Measurements from ENCODE around the gene KIAA0825.
"Not testable (repeated sequence)": the region's sequence is repeated elsewhere in the genome, so short reads cannot be mapped to it uniquely, and the experiment has no call there.

Gene KIAA0825

GRCh38 chr5:94181895-94182294 lies 436.5 kb downstream of the KIAA0825 start:
- H3K36me3 Mint-ChIP-seq = peaks cover under 1% of the 10 kb centered on the region
- peaks cover 2% of the 10 kb centered on the region for H3K27me3 Mint-ChIP-seq
- H3K4me3 Mint-ChIP-seq = no peak overlapping the region
- no peak overlapping the region for H3K27ac Mint-ChIP-seq
- no peaks in the 10 kb centered on the region for H3K4me1 Mint-ChIP-seq (ENCODE audit: low read depth)
- no peaks in the 10 kb centered on the region for H3K9me3 Mint-ChIP-seq (ENCODE audit: low read depth)

DNA sequence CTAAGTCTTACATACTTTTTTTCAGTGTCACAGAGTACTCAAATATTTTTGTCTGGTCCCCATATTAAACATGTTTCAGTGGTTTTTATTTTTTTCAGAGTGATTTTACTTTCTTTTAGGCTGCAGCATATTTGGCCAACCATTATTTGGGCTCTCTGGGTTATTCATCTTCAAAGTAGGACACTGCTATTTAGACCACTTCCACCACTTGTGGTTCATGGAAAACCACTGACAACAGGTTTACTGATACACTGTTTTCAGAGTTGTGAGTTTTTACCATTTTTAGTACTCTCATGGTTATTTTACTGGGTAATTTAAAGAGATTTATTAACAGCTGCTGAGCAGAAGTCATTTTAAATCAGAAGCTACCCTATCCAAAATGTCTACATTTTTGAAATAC lies 437.6 kb downstream of the KIAA0825 start:
- H3K9me3 Mint-ChIP-seq (ENCODE audit: low read depth) = no peaks in the 10 kb centered on the region
- no peaks in the 10 kb centered on the region for H3K27me3 Mint-ChIP-seq
- no peaks in the 10 kb centered on the region for H3K36me3 Mint-ChIP-seq
- no peak overlapping the region for H3K4me3 Mint-ChIP-seq
- H3K4me1 Mint-ChIP-seq (ENCODE audit: low read depth) = no peaks in the 10 kb centered on the region
- no peak overlapping the region for H3K27ac Mint-ChIP-seq

- Mint-ChIP-seq H3K4me3 (no peak overlapping the region), H3K4me1 (ENCODE audit: low read depth) (no peaks in the 10 kb centered on the region), H3K27ac (no peak overlapping the region), H3K27me3 (no peaks in the 10 kb centered on the region), H3K36me3 (peaks cover 3% of the 10 kb centered on the region), H3K9me3 (ENCODE audit: low read depth) (no peaks in the 10 kb centered on the region)
Observed at GRCh38 chr5:94175912-94176311, 442.5 kb downstream of the KIAA0825 start.

DNA sequence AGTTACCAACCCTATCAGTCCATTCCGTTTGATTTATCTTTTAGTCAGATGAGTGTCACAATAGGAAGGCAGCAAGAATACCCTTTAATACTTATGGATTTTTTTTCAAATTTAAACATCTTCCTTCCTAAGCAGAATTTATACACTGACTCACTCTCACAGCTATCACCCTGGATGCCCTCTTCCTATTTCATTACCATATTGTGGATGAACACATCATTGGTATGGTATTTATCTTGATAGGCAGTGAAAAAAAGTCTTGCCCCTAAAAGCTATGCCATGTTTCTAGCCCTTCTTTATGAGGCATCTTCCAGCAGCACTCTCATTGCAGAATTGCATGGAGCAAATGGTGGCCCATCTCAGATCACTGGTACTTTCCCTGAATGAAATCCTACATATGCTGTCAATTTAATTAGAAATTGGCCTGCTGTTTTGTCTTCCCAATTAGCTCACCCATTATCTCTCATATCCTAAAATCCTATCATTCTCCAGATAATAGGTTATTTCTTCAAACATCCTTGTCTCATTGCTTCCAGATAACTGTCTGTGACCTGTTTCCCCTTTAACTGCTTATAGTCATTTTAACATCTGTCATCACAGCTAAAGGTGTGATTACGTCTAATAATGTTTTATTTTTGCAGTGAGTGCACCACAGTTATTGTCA lies 443.5 kb downstream of the KIAA0825 start:
- Mint-ChIP-seq H3K27me3 (no peaks in the 10 kb centered on the region), H3K36me3 (peaks cover 3% of the 10 kb centered on the region), H3K4me1 (ENCODE audit: low read depth) (no peaks in the 10 kb centered on the region), H3K9me3 (ENCODE audit: low read depth) (no peaks in the 10 kb centered on the region), H3K27ac (no peak overlapping the region), H3K4me3 (no peak overlapping the region)

GRCh38 chr5:94173100-94173499 lies 445.3 kb downstream of the KIAA0825 start:
- no peaks in the 10 kb centered on the region for H3K9me3 Mint-ChIP-seq (ENCODE audit: low read depth)
- H3K4me1 Mint-ChIP-seq (ENCODE audit: low read depth) = no peaks in the 10 kb centered on the region
- no peaks in the 10 kb centered on the region for H3K27me3 Mint-ChIP-seq
- peaks cover 3% of the 10 kb centered on the region for H3K36me3 Mint-ChIP-seq
- H3K4me3 Mint-ChIP-seq = no peak overlapping the region
- H3K27ac Mint-ChIP-seq = no peak overlapping the region

- not testable (repeated sequence) for H3K4me3 Mint-ChIP-seq; H3K27ac Mint-ChIP-seq; H3K36me3 Mint-ChIP-seq; H3K4me1 Mint-ChIP-seq (ENCODE audit: low read depth); H3K27me3 Mint-ChIP-seq; H3K9me3 Mint-ChIP-seq (ENCODE audit: low read depth)
Observed at GRCh38 chr5:94171070-94171469, 447.3 kb downstream of the KIAA0825 start.

- H3K36me3 Mint-ChIP-seq = not testable (repeated sequence)
Observed at GRCh38 chr5:94170158-94170557, 448.2 kb downstream of the KIAA0825 start.

DNA sequence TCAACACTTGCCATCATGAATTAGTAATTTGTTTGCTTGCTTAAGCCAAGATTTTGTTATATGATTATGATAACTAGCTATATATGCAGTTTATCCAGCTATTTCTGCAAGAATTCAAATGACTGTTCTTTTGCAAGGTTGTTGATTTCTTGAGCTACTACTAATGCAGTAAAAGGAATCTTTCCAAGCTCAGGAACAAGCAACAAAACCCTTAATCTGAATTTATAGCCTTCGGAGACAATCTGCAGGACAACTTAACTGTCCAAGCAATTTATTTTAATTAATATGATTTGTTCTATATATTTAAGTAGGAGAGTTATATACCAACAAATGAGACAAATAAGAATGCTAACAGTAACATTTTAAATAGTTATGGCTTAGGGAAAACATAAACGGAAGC lies 450.3 kb downstream of the KIAA0825 start:
- Mint-ChIP-seq H3K27me3 (no peaks in the 10 kb centered on the region), H3K27ac (no peak overlapping the region)

More at GRCh38 chr5:94170158-94170557, 448.2 kb downstream of the KIAA0825 start:
- not testable (repeated sequence) for H3K27me3 Mint-ChIP-seq; H3K9me3 Mint-ChIP-seq (ENCODE audit: low read depth); H3K4me1 Mint-ChIP-seq (ENCODE audit: low read depth); H3K4me3 Mint-ChIP-seq; H3K27ac Mint-ChIP-seq

GRCh38 chr5:94161801-94162200 lies 456.6 kb downstream of the KIAA0825 start:
- Mint-ChIP-seq H3K4me1 (ENCODE audit: low read depth) (no peaks in the 10 kb centered on the region), H3K27ac (no peak overlapping the region), H3K4me3 (no peak overlapping the region), H3K27me3 (no peaks in the 10 kb centered on the region), H3K36me3 (peaks cover 2% of the 10 kb centered on the region), H3K9me3 (ENCODE audit: low read depth) (peaks cover 7% of the 10 kb centered on the region)

More for the DNA sequence above, 450.3 kb downstream of the KIAA0825 start:
- Mint-ChIP-seq H3K9me3 (ENCODE audit: low read depth) (peaks cover 7% of the 10 kb centered on the region), H3K4me1 (ENCODE audit: low read depth) (no peaks in the 10 kb centered on the region), H3K4me3 (no peak overlapping the region), H3K36me3 (peaks cover 5% of the 10 kb centered on the region)

DNA sequence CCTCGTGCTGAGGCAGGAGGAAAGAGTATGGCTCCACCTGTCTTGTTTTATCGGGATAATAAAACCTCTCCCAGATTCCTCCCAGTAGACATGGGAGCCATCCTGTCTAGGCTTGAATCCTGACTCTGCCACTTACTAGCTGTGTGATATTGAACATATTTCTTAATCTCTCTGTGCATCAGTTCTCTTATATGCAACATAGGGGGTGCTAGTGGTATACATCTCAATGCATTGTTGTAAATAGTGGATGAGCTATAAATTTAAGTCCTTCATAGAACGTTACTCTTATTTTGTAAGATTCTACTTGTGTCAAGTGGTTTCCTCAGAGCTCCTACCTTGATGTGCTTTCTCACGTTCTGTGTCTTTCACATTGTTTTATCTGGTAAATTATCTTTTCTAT lies 459.3 kb downstream of the KIAA0825 start:
- peaks cover 3% of the 10 kb centered on the region for H3K9me3 Mint-ChIP-seq (ENCODE audit: low read depth)
- no peaks in the 10 kb centered on the region for H3K4me1 Mint-ChIP-seq (ENCODE audit: low read depth)
- H3K27me3 Mint-ChIP-seq = no peaks in the 10 kb centered on the region
- no peak overlapping the region for H3K4me3 Mint-ChIP-seq
- H3K27ac Mint-ChIP-seq = no peak overlapping the region
- H3K36me3 Mint-ChIP-seq = no peaks in the 10 kb centered on the region

DNA sequence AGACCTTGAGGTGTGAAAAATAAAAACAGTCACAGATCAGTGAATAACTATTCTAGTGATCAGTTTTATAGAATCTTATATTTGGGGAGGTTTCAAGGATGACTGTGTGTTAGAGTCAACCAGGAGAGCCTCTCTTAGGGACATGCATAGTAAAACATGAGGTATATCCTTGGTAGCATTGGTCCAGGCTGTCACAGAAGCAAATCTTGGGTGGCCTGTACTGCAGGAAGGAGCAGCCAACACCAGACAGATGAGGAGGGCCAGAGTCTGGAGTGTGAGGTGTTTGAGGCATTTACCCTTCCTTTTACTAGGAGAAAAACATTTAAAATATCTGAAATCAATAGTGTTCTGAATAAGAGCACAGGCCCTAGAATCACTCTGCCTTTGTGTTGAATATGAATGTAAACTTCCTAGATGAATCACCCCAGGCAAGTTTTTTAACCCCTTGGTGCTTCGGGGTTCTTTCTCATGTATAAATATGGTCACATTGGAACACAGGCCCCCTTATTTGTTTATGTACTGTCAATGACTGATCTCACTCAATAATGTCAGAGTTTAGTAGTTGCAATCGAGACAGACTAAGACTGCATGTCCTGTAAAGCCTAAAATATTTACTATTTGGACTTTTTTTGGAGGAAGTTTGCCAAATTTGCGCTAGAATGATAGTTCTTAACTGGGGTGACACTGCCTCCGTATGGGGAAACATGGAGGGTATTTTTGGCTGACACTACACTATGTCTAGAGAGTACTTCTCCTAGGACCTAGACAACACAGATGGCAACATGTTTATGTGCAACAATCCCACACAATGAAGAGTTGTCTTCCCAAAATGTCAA lies 460.5 kb downstream of the KIAA0825 start:
- Mint-ChIP-seq H3K4me1 (ENCODE audit: low read depth) (no peaks in the 10 kb centered on the region), H3K36me3 (no peaks in the 10 kb centered on the region), H3K9me3 (ENCODE audit: low read depth) (no peaks in the 10 kb centered on the region), H3K27me3 (no peaks in the 10 kb centered on the region), H3K4me3 (no peak overlapping the region), H3K27ac (no peak overlapping the region)

- no peak overlapping the region for H3K4me3 Mint-ChIP-seq
- peaks cover 4% of the 10 kb centered on the region for H3K9me3 Mint-ChIP-seq (ENCODE audit: low read depth)
- no peaks in the 10 kb centered on the region for H3K4me1 Mint-ChIP-seq (ENCODE audit: low read depth)
- peaks cover 2% of the 10 kb centered on the region for H3K36me3 Mint-ChIP-seq
- no peak overlapping the region for H3K27ac Mint-ChIP-seq
- no peaks in the 10 kb centered on the region for H3K27me3 Mint-ChIP-seq
Observed at GRCh38 chr5:94154672-94155071, 463.7 kb downstream of the KIAA0825 start.

DNA sequence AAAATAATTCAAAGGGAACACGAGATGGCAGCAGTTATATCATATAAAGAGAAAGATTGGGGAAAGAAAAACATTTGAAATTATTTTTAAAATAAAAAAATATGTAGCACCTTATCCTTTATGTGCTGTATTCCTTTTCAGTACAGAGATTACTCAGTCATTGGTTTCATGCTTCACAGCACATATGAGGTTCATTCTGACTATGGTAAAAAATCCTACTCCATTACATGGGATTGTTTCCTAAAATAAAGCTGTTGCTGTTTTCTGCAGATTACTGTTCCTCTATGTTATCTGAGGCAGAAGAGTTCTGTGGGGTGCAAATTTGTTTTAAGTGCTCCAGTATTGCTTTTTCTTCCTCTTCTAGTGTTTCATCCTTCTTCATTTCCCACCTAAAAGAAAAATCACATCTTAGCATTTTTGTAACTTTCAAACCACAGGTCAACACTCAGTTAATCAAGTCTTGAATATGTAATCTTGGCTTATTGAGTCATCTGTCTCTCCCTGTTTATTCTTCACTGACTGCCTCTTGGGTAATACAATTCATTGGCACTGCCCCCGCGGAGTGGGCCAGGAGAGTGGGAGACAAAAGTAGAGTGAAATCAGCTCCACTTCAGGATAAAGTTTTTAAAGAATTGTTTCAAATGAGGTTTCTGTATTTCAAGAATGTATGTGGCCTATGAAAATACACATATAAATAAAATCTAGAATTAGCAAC lies 464.5 kb downstream of the KIAA0825 start:
- Mint-ChIP-seq H3K36me3 (peaks cover 2% of the 10 kb centered on the region), H3K4me1 (ENCODE audit: low read depth) (no peaks in the 10 kb centered on the region), H3K27ac (no peak overlapping the region), H3K4me3 (no peak overlapping the region), H3K9me3 (ENCODE audit: low read depth) (peaks cover 4% of the 10 kb centered on the region), H3K27me3 (no peaks in the 10 kb centered on the region)

DNA sequence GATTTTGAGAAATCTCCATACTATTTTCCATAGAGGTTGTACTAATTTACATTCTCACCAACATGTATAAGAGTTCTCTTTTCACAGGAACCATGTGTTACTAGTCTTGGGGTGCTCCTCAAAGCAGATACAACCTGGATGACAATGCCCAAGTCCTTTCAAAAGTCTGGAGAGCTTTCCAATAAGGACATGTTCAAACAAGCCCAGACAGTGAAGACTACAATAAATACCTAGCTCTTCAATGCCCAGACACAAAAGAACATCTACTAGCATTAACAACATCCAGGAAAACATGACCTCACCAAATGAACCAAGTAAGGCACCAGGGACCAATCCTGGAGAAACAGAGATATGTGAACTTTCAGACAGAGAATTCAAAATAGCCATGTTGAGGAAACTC lies 474.8 kb downstream of the KIAA0825 start:
- not testable (repeated sequence) for H3K27ac Mint-ChIP-seq; H3K4me1 Mint-ChIP-seq (ENCODE audit: low read depth); H3K27me3 Mint-ChIP-seq; H3K36me3 Mint-ChIP-seq; H3K4me3 Mint-ChIP-seq
- peaks cover 21% of the 10 kb centered on the region for H3K9me3 Mint-ChIP-seq (ENCODE audit: low read depth)

- Mint-ChIP-seq H3K27ac (no peak overlapping the region), H3K9me3 (ENCODE audit: low read depth) (peaks cover 23% of the 10 kb centered on the region), H3K4me1 (ENCODE audit: low read depth) (no peaks in the 10 kb centered on the region), H3K36me3 (peaks cover 10% of the 10 kb centered on the region), H3K27me3 (peaks cover 9% of the 10 kb centered on the region), H3K4me3 (no peak overlapping the region)
Observed at GRCh38 chr5:94140300-94140699, 478.1 kb downstream of the KIAA0825 start.

All from activated naive CD8-positive, alpha-beta T cell (primary cell).